ENCODE data around the gene RTL1. TPM values are rescaled to one million over a fixed set of nuclear protein-coding genes. Genes with fewer than 3 reads are reported as not detected.

RTL1 gene
- total RNA-seq, 6 experiments from 2014 or later, result not detected

DNA sequence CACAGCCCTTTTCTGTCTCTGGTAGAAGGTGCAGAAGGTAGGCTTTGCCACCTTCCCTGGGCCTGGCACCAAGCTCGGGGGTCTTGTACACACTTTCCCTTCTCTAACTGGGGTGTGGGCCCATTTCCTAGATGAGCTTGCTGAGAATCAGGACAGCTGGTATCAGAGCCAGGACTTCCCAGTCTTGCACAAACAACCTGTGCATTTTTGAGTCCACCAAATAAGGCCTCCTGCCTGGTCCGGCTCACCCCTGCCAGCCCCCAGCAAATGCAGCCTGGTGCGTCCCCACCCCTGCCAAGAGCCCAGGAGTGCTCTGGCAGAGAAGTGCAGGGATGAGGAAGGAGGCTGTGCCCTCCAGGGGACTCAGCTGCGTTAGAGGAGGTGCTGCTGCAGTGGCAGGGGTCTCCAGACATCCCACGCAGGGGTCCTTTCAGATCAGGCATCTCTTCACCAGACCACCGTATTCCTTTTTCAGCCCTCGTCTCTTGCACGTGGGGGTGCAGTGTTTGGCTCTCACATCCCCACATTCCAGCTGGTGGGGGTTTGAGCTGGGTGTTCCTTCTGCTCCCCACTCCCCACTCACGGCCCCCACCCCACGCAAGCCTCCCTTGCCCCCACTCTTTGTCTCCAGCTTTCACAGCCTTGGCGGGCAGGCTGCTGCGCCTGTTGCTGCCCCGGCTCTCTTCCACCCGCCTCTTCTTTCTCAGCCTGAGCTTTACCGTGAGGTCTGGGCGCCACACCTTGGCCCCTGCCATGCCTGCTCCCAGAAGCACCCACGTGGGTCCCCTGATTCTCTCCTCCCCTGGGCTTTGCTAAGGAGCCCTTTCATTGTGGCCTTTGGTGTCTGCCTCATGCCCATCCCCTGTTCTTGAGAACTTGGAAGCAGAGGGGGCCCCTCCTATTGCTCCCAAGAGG lies 45.3 kb downstream of the RTL1 start:
- no peak overlapping the region for H3K27ac Mint-ChIP-seq
- TF ChIP-seq, protein P1, sequence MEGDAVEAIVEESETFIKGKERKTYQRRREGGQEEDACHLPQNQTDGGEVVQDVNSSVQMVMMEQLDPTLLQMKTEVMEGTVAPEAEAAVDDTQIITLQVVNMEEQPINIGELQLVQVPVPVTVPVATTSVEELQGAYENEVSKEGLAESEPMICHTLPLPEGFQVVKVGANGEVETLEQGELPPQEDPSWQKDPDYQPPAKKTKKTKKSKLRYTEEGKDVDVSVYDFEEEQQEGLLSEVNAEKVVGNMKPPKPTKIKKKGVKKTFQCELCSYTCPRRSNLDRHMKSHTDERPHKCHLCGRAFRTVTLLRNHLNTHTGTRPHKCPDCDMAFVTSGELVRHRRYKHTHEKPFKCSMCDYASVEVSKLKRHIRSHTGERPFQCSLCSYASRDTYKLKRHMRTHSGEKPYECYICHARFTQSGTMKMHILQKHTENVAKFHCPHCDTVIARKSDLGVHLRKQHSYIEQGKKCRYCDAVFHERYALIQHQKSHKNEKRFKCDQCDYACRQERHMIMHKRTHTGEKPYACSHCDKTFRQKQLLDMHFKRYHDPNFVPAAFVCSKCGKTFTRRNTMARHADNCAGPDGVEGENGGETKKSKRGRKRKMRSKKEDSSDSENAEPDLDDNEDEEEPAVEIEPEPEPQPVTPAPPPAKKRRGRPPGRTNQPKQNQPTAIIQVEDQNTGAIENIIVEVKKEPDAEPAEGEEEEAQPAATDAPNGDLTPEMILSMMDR (IDR thresholded peaks at IDR 0.05), result no peak
- peaks cover 13% of the 10 kb centered on the region for H3K4me1 Mint-ChIP-seq (ENCODE audit: low read depth)
- no peaks in the 10 kb centered on the region for H3K9me3 Mint-ChIP-seq
- no peak overlapping the region for H3K4me3 Mint-ChIP-seq
- DNase-seq, result no peak
- H3K36me3 Mint-ChIP-seq (ENCODE audit: low read depth), result peaks cover 4% of the 10 kb centered on the region
- peaks cover 27% of the 10 kb centered on the region for H3K27me3 Mint-ChIP-seq (ENCODE audit: insufficient read depth)

DNA sequence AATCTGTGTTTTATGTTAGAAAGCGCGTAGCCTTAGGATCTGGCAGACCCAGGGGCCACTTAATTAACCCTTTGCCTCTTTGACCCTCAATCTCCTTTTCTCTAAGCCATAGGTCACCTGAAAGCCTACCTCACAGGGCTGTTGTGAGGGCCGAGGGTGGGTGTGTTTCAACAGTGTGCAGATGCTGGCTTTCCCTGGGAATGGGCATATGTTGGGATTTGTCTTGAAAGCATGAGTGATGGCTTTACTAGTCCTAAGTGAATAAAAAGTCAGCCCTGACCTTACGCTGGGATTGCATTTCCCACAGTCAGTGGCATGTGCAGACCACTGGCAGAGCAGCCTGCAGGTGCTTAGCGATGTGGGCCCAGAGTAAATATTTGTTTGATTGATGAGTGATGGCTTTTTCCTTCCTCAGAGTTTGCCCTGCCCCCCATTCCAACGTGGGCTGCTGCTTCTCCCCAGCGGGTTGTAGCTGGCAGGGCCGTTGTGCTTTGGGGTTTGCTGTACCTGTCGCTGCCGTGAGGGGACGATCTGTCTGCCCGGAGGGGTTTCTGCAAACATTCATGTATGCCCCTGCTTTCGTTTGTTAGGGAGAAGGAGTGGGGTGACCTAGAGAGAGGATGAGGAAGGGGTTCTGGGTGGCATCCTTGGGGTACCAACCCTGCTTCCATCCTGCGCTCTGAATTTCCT lies 46.1 kb downstream of the RTL1 start:
- Mint-ChIP-seq H3K4me3 (no peak overlapping the region), H3K27me3 (ENCODE audit: insufficient read depth) (peaks cover 24% of the 10 kb centered on the region), H3K9me3 (no peaks in the 10 kb centered on the region), H3K27ac (no peak overlapping the region), H3K4me1 (ENCODE audit: low read depth) (peaks cover 6% of the 10 kb centered on the region), H3K36me3 (ENCODE audit: low read depth) (peaks cover 2% of the 10 kb centered on the region)
- TF ChIP-seq, protein P1 (IDR thresholded peaks at IDR 0.05), result no peak
- DNase-seq, result no peak

GRCh38 chr14:100856056-100856950 lies 47.2 kb downstream of the RTL1 start:
- H3K27ac Mint-ChIP-seq, result peak overlapping the region; percentile 53
- peaks cover 27% of the 10 kb centered on the region for H3K27me3 Mint-ChIP-seq (ENCODE audit: insufficient read depth)
- peaks cover 6% of the 10 kb centered on the region; the same call in 1 of the 2 replicates for H3K4me1 Mint-ChIP-seq (ENCODE audit: low read depth)
- no peak for DNase-seq
- no peaks in the 10 kb centered on the region for H3K9me3 Mint-ChIP-seq
- no peaks in the 10 kb centered on the region; the same call in 1 of the 2 replicates for H3K36me3 Mint-ChIP-seq (ENCODE audit: low read depth)
- TF ChIP-seq, protein P1 (IDR thresholded peaks at IDR 0.05), result no peak
- H3K4me3 Mint-ChIP-seq, result no peak overlapping the region; the same call in 1 of the 2 replicates

- H3K4me3 Mint-ChIP-seq, result no peak overlapping the region
- H3K36me3 Mint-ChIP-seq (ENCODE audit: low read depth), result no peaks in the 10 kb centered on the region; the same call in 1 of the 2 replicates
- H3K4me1 Mint-ChIP-seq (ENCODE audit: low read depth), result peaks cover 11% of the 10 kb centered on the region
- H3K27me3 Mint-ChIP-seq (ENCODE audit: insufficient read depth), result peaks cover 24% of the 10 kb centered on the region
- no peaks in the 10 kb centered on the region for H3K9me3 Mint-ChIP-seq
- DNase-seq, result no peak
- H3K27ac Mint-ChIP-seq, result 0 out of 2 replicates have a peak overlapping the region, but pooled peaks have one; percentile 6
- TF ChIP-seq, protein P1 (IDR thresholded peaks at IDR 0.05), result no peak
These were observed 48.1 kb downstream of the RTL1 start for GRCh38 chr14:100855256-100855930.
